Fibroblast of skin of right quadriceps (primary cell): ENCODE data around the gene GUCY1A2.
"Not testable (repeated sequence)": the region's sequence is repeated elsewhere in the genome, so short reads cannot be mapped to it uniquely, and the experiment has no call there.

Experiments
- DNase-seq: peaks from one replicate; pipeline ENCODE4 v3.0.0-alpha.2; 2013

Gene GUCY1A2

GRCh38 chr11:106939157-106939556 lies 79.1 kb downstream of the GUCY1A2 start:
- no peak for DNase-seq

GRCh38 chr11:106937111-106937510 lies 81.2 kb downstream of the GUCY1A2 start:
- DNase-seq, result no peak

- peak; percentile 72 for DNase-seq
These were observed 93.0 kb downstream of the GUCY1A2 start for GRCh38 chr11:106925245-106925644.

GRCh38 chr11:106920899-106921509 lies 97.3 kb downstream of the GUCY1A2 start:
- DNase-seq, result peak; percentile 9

- DNase-seq, result no peak
These were observed 100.3 kb downstream of the GUCY1A2 start for GRCh38 chr11:106917973-106918372.

- DNase-seq, result no peak
These were observed 103.9 kb downstream of the GUCY1A2 start for GRCh38 chr11:106914409-106914808.

- no peak for DNase-seq
These were observed 105.1 kb downstream of the GUCY1A2 start for GRCh38 chr11:106913141-106913540.

- no peak for DNase-seq
These were observed 113.5 kb downstream of the GUCY1A2 start for GRCh38 chr11:106904826-106905225.

- DNase-seq, result no peak
These were observed 128.6 kb downstream of the GUCY1A2 start for GRCh38 chr11:106889718-106890117.

- DNase-seq, result no peak
These were observed 129.9 kb downstream of the GUCY1A2 start for GRCh38 chr11:106888386-106888785.

- DNase-seq, result not testable (repeated sequence)
These were observed 134.6 kb downstream of the GUCY1A2 start for GRCh38 chr11:106883693-106884092.

GRCh38 chr11:106879832-106880546 lies 138.3 kb downstream of the GUCY1A2 start:
- no peak for DNase-seq

GRCh38 chr11:106879029-106879428 lies 139.2 kb downstream of the GUCY1A2 start:
- DNase-seq, result no peak

GRCh38 chr11:106875013-106875412 lies 143.3 kb downstream of the GUCY1A2 start:
- DNase-seq, result peak; percentile 20

- DNase-seq, result no peak
These were observed 146.0 kb downstream of the GUCY1A2 start for GRCh38 chr11:106872246-106872645.

GRCh38 chr11:106858200-106858599 lies 160.1 kb downstream of the GUCY1A2 start:
- DNase-seq, result no peak

- DNase-seq, result no peak
These were observed 161.7 kb downstream of the GUCY1A2 start for GRCh38 chr11:106856566-106856965.

GRCh38 chr11:106854429-106854828 lies 163.8 kb downstream of the GUCY1A2 start:
- DNase-seq, result no peak

GRCh38 chr11:106853850-106854401 lies 164.3 kb downstream of the GUCY1A2 start:
- no peak for DNase-seq

- DNase-seq, result no peak
These were observed 165.5 kb downstream of the GUCY1A2 start for GRCh38 chr11:106852779-106853178.

GRCh38 chr11:106848526-106848925 lies 169.8 kb downstream of the GUCY1A2 start:
- no peak for DNase-seq

GRCh38 chr11:106842134-106842533 lies 176.1 kb downstream of the GUCY1A2 start:
- no peak for DNase-seq

- no peak for DNase-seq
These were observed 177.3 kb downstream of the GUCY1A2 start for GRCh38 chr11:106840947-106841346.

- no peak for DNase-seq
These were observed 178.1 kb downstream of the GUCY1A2 start for GRCh38 chr11:106840146-106840545.
